Measurements from ENCODE around the gene CDH19.

- TF ChIP-seq CTCF (IDR thresholded peaks at IDR 0.05; ENCODE audit: low read depth, low read length) (no peak), POLR2A (IDR thresholded peaks at IDR 0.05; ENCODE audit: extremely low read depth, insufficient read length) (no peak), MYC (IDR thresholded peaks at IDR 0.05; ENCODE audit: low read depth, low read length) (no peak)
- TF ChIP-seq, protein P1, sequence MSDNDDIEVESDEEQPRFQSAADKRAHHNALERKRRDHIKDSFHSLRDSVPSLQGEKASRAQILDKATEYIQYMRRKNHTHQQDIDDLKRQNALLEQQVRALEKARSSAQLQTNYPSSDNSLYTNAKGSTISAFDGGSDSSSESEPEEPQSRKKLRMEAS (IDR thresholded peaks at IDR 0.05; ENCODE audit: low read depth, low read length), result no peak
These were observed 130.0 kb downstream of the CDH19 start for GRCh38 chr18:66473882-66474281.

Measured in NB4 (cell line).